IPS-20b (cell line): Measurements from ENCODE around the gene PPP1R2C.

ENCODE experiments used
- H3K27ac ChIP-seq: one replicate; pipeline ENCODE4 v1.5.1; 2013; ENCODE audit warnings: low read length
- H3K27me3 ChIP-seq: 2 replicates; pipeline ENCODE4 v1.6.1; 2013; ENCODE audit warnings: mild to moderate bottlenecking, low read length, inconsistent platforms; ENCODE audit not compliant: insufficient read depth
- H3K36me3 ChIP-seq: 2 replicates; pipeline ENCODE4 v1.6.1; 2013; ENCODE audit warnings: low read depth, mild to moderate bottlenecking, inconsistent platforms, low read length, moderate library complexity; ENCODE audit not compliant: insufficient read depth
- H3K4me1 ChIP-seq: 2 replicates; pipeline ENCODE4 v1.6.1; 2013; ENCODE audit warnings: mild to moderate bottlenecking, control low read depth, inconsistent platforms, low read length, moderate library complexity; ENCODE audit not compliant: insufficient read depth
- H3K4me3 ChIP-seq: 2 replicates; pipeline ENCODE4 v1.5.1; 2013; ENCODE audit warnings: mild to moderate bottlenecking, low read length, inconsistent platforms
- H3K9ac ChIP-seq: 2 replicates; pipeline ENCODE4 v1.6.1; 2013; ENCODE audit warnings: low read depth, mild to moderate bottlenecking, inconsistent platforms, low read length, moderate library complexity
- H3K9me3 ChIP-seq: 2 replicates; pipeline ENCODE4 v1.6.1; 2013; ENCODE audit warnings: mild to moderate bottlenecking, low read depth, low read length, inconsistent platforms; ENCODE audit not compliant: insufficient read depth

PPP1R2C gene

DNA sequence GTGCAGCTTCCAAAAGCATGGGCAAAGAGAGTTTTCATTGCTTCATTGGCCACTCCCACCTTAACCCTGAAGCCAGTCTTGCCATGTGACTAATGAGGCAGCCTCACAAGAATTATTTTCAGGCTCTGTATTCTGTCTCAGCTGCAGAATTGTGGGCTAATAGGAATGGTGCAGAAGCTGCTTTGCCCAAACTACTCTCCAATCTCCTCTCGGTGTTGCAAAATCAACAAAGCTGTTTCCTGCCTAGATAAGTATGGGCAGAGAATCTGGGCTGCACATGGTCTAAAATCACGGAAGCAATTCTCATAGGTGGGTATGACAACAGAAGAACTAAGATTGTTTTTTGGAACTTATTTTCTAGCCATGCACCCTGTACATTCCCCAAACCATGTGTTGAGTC, 31.4 kb downstream of the PPP1R2C start:
- Histone ChIP-seq H3K36me3 (no peaks in the 10 kb centered on the region), H3K27me3 (no peaks in the 10 kb centered on the region), H3K9me3 (no peaks in the 10 kb centered on the region), H3K9ac (no peak overlapping the region), H3K4me3 (no peak overlapping the region), H3K4me1 (no peaks in the 10 kb centered on the region), H3K27ac (no peak overlapping the region)

DNA sequence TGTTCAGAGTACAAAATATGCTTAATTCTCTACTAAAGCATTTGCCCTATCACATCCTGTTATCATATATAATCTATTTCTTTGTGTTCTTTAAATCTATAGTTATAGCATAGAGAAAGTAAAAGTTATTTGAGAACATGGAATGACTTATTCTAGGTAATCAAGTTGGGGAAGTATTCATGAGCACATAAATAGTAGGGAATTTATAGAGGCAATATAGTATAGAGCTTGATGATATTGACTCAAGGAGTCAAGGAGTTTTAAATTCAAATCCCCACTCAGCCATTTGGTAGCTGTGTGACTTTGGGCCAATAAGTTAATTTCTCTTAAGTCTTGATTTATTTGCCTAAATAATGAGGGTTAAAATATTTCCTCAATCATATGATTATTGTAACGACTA, 37.5 kb downstream of the PPP1R2C start:
- Histone ChIP-seq H3K27ac (no peak overlapping the region), H3K4me3 (no peak overlapping the region), H3K27me3 (no peaks in the 10 kb centered on the region), H3K9me3 (no peaks in the 10 kb centered on the region), H3K36me3 (no peaks in the 10 kb centered on the region), H3K9ac (no peak overlapping the region), H3K4me1 (no peaks in the 10 kb centered on the region)

DNA sequence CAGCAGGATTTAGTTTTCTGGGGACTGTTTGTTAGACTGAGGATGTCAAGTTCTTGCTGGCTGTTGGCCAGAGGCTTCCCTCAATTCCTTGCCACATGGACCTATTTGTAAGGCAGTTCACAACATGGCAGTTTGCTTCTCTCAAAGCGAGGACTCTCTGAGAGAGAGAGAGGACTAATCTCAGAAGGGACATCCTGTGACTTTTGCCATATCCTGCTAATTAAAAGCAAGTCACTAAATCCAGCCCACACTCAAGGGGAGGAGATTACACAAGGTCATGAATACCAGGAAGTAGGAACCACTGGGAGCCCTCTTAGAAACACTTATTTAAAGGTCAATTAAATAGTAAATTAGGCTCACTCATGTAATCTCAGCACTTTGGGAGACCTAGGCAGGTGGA, 38.2 kb downstream of the PPP1R2C start:
- no peaks in the 10 kb centered on the region for H3K27me3 ChIP-seq
- H3K4me3 ChIP-seq, result no peak overlapping the region
- no peak overlapping the region for H3K9ac ChIP-seq
- H3K27ac ChIP-seq, result no peak overlapping the region
- no peaks in the 10 kb centered on the region for H3K36me3 ChIP-seq
- H3K9me3 ChIP-seq, result no peaks in the 10 kb centered on the region
- no peaks in the 10 kb centered on the region for H3K4me1 ChIP-seq

DNA sequence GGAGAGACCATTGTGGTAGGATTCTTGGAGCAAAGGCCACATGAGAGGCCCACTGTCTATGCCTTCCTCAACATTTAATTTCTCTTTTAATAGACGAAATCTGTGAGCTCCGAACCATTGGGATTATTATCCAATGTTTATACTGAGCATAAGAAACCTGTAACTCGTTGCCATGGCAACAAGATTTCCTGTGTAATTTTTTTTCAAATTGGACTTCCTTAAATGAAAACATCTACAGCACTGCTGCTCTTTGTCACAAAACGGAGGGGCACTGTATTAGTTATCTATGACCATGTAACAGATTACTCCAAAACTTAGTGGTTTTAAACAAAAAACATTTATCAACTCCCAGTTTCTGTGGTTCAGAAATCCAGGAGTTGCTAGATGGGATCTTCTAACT, 38.7 kb downstream of the PPP1R2C start:
- no peaks in the 10 kb centered on the region for H3K27me3 ChIP-seq

DNA sequence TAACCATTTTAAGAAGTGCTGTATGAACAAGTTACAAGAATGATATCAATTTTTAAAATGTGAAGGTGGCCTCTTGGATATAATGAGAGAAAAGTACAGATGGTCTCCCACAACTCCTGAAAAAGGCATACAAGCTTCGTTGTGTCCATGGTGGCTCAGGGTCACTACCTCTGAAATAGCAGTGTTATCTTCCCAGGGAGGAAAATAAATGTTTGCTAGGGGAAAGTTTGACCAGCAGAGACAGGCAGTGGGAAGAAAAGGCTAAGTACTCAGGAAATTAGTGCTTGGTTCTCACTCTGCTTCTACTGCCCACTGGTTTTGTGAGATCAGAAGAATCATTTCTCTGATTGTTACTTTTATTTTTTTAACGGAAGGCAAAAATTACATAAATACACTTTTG, 39.4 kb downstream of the PPP1R2C start:
- no peaks in the 10 kb centered on the region for H3K4me1 ChIP-seq
- H3K36me3 ChIP-seq, result no peaks in the 10 kb centered on the region
- H3K9me3 ChIP-seq, result no peaks in the 10 kb centered on the region
- no peak overlapping the region for H3K27ac ChIP-seq
- H3K27me3 ChIP-seq, result no peaks in the 10 kb centered on the region
- no peak overlapping the region for H3K4me3 ChIP-seq
- no peak overlapping the region for H3K9ac ChIP-seq

More for the DNA sequence above, 38.7 kb downstream of the PPP1R2C start:
- no peaks in the 10 kb centered on the region for H3K4me1 ChIP-seq
- H3K4me3 ChIP-seq, result no peak overlapping the region
- no peaks in the 10 kb centered on the region for H3K9me3 ChIP-seq
- no peaks in the 10 kb centered on the region for H3K36me3 ChIP-seq
- no peak overlapping the region for H3K9ac ChIP-seq
- no peak overlapping the region for H3K27ac ChIP-seq

DNA sequence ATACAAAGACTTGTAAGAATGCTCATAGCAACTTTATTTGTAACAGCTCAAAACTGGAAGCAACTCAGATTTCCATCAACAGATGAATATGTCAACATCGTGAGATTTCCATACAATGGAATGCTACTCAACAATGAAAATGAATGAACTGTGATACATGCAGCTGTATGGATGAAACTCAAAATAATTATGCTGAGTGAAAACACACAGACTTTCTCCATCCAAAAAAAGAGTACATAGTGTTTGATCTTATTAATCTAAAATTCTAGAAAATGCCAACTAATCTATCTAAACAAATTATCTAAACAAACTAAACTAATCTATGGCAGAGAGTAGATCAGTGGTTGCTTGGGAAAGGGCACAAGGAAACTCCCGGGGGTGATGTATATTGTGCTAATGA, 42.7 kb downstream of the PPP1R2C start:
- Histone ChIP-seq H3K4me3 (no peak overlapping the region), H3K36me3 (no peaks in the 10 kb centered on the region), H3K27ac (no peak overlapping the region), H3K27me3 (no peaks in the 10 kb centered on the region), H3K9me3 (no peaks in the 10 kb centered on the region), H3K9ac (no peak overlapping the region), H3K4me1 (no peaks in the 10 kb centered on the region)

DNA sequence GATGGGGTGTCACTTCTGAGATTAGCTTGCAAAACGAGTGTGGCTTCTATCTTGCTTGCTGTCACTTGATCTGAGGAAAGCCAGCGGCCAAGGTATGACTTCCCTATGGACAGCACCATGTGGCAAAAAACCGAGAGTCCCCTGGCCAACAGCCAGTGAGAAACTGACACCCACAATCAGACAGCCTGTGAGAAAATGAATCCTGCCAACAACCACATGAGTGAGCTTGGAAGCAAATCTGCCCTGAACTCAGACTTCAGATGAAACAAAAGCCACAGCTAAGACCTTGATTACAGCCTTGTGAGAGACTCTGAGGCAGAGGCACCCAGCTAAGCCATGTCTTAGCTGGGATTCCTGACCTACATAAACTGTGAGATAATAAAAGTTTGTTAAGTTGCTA, 45.5 kb downstream of the PPP1R2C start:
- Histone ChIP-seq H3K27ac (no peak overlapping the region), H3K4me1 (no peaks in the 10 kb centered on the region), H3K4me3 (no peak overlapping the region), H3K9me3 (no peaks in the 10 kb centered on the region), H3K9ac (no peak overlapping the region), H3K36me3 (no peaks in the 10 kb centered on the region), H3K27me3 (no peaks in the 10 kb centered on the region)
